ENCODE results near the gene B3GAT3.
"Not testable (repeated sequence)": the region's sequence is repeated elsewhere in the genome, so short reads cannot be mapped to it uniquely, and the experiment has no call there.

Gene B3GAT3

DNA sequence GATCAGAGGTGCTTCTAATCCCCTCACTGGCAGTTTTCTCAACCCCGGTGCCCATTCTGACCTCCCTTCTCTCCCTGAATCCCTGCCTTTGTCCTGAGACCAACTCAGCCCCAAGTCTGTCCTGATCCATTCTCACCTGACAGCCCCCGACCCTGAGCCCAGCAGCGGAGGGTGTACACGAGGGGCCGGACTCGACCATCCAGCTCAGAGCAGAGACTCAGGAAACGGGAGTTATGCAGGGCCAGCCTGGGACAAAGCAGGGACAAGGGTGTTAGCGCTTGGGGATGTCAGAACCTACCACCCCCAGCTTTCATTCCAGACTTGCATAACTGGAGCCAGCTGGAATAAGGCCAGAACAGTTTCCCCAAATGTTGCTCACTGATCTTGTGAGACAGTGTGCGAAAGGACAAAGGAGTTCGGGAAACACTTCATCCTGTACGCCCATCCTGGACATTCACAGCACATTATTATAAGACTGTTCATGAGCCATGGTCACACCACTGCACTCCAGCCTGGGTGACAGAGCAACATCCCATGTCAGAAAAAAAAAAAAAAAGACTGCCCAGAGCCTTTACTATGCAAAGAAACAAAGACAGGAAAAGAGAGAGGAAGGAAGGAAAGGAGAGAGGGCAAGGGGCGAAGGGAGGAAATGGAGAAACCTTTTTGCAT, 44.6 kb downstream of the B3GAT3 start:
- DNase-seq: no peak

DNA sequence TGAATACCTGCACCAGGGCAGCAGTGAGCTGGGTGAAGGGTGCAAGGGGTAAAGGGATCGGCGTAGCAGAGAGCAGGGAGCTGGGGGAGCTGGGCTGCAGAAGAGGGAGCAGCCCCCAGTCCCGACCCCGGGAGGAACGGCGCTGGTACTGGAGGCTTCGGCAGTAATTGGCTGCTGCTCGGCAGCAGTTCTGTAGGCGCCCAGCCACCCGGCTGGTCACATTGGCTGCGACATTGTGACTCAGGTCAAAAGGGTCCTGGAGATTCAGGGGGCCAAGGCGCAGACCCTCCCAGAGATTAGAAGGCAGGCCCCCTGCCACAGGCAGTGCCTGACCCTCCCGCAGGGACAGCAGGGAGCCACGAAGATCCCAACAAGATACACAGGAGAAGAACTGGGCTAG, 45.9 kb downstream of the B3GAT3 start:
- DNase-seq: no peak

DNA sequence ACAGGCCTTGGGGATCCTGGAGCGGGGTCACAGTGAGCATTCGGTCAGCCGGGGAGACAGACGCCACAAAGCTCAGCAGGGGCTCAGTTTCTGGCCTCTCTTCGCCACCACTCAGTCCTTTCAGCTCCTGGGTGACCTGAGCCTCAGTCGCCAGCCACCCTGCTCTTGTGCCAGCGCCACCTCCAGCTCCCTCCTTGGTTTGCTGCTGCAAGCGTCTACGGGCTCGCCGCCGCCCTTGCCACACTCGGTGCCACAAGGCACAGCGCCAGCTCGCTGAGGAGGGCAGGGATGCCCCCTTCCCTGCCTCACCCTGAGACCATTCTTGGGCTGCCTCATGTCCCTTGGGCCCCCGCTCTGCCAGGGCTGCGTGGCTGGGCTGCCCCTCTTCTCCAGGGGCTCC, 46.6 kb downstream of the B3GAT3 start:
- DNase-seq: no peak

DNA sequence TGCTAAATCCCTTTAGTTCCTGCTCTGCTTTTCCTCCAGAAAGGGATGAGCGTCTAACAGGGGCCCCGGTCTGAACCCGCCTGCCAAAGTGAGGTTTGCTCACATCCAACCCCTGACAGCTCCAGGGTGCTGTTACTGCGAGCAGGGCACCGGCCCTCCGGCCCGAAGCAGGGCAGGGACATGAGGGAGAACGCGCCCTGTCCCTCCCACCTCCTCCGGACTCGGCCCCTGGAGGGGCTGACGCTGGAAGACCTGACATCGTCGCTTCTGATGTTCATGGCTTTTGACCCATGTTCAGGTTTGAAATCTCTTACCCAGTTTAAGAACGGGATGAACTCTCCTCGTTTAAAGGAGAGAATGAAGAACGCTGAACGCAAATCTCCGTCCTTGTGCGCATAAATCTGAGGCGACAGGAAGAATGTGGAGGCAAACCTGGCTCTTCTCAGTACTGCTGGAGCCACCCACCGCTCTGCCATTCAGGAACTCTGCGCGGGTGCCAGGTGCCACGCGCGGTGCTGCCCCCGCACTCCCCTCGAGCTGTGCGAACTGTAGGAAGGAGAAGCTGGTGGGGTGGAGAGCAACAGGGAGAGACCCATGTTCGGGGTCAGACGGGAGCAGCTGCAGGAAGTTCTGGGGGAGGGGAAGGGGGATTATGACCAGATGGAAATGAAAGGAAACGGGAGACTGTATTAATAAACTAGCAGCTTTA, 47.3 kb downstream of the B3GAT3 start:
- peak; percentile 71 for DNase-seq

DNA sequence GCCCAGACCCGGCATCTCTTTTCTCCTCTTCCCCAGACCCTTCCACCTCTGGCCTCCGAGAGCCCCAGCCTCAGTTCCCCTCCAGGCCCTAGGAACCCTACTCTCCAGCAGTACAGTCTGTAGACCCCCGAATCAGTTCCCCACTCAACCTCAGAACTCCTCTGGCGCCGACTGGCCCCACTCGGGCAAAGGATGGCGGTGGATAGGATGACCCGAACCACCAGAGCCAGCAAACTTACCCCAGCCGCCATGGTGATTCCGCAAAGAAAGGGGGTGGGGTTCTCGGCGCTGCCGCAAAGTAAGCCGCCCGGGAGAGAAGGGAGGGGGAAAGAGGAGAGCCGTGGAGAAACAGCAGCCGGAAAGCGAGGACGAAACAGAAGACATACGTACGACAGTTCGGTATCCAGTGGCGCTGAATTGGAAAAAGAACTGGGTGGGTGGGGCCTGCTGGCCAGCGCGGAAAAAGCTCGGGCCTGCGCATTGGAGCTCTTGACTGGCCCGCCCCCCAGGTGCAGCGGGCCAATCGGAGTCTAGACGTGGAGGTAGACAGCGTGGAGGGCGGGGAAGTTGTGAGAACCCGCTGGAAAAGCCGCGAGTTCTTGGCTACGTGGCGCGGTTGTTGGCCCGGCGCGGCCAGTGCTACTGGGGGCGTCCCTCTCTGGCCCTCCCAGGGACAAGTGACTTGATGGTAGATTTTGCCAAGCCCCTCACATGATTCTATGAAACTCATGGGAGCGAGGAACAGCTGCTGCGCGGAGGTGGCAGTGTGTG, 48.0 kb downstream of the B3GAT3 start, which contains the start of gene EEF1G:
EEF1G (minus strand) TSS at position 300 of the 771 bp plus-strand sequence; CDS start at position 251, 49 bp downstream.
- peak; percentile 100 for DNase-seq

DNA sequence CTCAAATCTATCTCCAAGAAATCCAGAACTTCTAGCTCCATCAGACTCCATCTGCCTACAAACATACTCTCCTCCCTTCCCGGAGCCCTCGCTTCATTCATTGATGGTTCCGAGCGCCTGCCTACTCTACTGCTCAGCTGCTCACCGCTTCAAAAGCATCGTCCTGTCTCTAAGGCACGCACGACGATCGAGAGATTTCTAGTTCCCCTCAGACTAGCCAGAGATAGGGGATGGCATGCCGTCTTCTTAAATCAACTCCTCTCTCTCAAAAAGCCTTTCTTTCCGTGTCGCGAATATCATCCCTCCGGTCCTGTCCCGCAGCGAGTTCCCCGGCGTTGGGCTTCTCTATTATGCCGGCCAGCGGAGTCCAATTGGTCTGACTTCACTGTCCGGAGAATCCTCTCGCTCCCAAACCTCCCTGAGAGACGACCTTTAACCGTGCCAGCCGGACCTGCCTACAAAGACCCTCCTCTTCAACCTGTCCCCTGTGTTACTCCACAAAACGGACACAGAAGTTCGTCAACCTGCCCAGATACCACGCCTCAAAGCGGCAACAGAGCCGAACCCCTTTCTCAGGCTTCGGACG, 48.7 kb downstream of the B3GAT3 start:
- DNase-seq: no peak

DNA sequence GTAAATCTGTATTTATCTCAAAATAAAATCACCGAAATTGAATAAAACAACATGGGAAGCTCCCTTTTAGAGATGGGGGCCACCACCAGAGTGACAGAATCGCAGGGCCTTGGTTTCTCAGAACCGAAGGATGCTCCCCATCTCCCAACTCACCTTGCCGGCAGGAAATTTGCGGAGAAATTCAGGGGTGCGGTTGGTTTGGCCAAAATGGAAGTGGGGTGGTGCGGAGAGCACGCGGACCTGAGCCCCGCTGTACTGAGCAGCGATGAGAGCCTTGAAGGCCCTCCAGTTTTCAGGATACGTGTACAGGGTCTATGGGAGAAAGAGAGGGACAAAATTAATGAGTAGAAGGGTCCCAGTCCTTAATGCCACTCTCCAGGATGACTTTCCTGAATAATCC, 49.4 kb downstream of the B3GAT3 start:
- DNase-seq: no peak

DNA sequence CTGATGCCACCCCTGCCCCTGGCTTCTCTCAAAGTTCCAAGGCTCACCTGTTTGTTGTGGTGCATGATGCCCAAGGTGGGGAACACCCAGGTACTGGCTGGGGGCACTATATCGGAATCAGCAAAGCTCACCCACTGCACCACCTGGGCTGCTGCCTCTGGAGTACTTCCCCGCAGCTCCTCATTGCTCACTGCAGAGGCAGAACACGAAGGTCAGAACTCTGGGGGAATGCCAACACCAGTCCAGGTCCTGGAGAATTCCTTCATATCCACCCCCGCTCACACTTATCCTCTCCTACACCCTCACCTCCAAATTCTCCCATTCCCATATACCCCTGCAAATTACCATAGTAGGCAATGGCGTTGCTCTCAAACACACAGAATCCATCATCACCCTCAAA, 50.3 kb downstream of the B3GAT3 start:
- DNase-seq: not testable (repeated sequence)

DNA sequence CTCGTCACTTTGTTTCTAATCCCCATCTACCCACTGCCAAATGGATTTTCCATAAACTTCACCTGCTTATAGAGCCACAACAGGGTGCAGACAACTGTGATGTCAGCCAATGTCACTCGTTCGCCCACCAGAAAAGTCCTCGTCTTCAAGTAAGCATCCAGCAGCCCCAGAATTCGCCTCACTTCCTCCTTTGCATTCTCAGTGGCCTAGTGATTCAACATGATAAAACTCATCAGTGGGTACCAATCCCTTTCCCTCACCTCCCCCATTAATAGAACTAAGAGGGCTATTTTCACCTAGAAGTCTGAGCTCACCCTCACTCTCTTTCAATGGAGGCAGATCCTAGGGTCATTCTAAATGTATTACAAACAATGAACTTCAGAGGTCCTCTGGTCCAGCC, 50.9 kb downstream of the B3GAT3 start:
- DNase-seq: not testable (repeated sequence)

DNA sequence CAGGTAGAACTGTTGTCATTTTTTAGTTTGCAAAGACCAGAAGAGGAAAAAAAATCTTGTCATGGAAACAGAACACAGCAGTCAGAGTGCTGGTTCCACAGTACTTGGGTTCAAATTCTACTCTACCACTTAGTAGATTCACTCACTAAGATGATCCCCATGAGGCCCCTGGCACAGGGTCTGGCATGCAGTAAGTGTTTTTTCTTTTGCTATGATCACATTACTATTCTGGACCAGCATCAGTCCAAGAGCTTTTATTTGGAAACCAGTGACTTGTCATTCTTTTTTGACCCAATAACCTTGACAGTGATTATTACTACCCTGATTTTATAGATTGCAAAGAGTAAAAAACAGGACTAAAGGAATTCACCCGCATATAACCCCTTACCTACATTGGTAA, 52.2 kb downstream of the B3GAT3 start:
- no peak for DNase-seq

DNA sequence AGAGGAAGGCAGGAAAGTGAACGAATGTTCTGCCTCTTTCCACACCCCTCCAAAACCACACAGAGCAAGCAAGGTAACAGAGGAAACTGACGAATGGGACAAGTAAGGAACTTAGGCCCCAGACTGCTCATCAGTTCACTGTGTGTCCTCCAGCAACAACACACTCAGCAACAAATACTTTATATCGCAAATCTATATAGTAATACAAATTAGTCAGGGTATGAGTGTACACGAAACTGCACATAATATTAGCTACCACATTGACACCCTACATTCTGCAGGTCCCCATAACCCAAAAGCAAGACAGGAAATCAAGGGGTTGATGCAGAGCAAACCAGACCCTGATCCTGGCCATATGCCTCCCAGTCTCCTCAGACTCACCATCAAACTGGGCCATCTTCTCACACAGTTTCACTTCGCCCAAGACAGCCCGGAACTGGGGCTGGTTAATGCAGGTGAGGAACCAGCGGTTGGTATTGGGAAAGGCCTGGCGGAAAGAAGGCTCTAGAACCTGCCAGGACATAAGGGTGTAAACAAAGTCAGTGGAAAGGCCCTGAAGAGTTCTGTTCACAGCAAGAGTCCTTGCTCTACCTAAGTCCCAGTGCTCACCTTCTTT, 54.7 kb downstream of the B3GAT3 start:
- DNase-seq: no peak

DNA sequence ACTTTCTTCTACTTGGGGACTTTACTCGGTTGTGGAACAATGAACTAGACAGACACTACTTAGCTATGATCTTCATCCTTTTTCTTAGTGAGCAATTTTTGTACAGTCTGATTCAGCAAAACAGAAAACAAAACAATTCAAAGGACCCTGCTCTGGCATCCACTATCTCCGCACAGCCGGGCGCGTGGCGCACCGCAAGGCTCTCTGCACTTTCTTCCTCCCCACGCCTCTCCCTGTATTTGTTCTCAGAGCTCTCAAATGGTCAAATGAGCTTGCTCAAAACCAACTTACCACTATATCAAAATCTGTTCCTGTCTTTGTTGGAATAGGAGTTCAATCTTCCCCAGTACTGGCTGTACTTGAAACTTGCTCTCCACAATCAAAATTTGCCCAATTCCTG, 55.5 kb downstream of the B3GAT3 start:
- DNase-seq: no peak

All from eye (tissue), 1 donor.